Keratinocyte (primary cell): ENCODE results near the gene OR13J1. TPM values are rescaled to one million over a fixed set of nuclear protein-coding genes. Genes with fewer than 3 reads are reported as not detected.

Source experiments
- DNase-seq: peaks from one replicate; pipeline ENCODE4 v3.0.0-alpha.2; 2011; ENCODE audit warnings: low read depth, missing footprints, low spot score
- FAIRE-seq: peaks from 2 replicates; lab custom pipeline; 2011; peaks lifted over from hg19 to GRCh38; lab: Jason Lieb, UNC
- H2AFZ ChIP-seq: 2 replicates; pipeline ENCODE4 v1.6.0; 2012; ENCODE audit warnings: low read length, control low read depth, inconsistent platforms; ENCODE audit not compliant: control insufficient read depth
- H3K27ac ChIP-seq: 2 replicates; pipeline ENCODE4 v1.5.1; 2011; ENCODE audit warnings: low read length; ENCODE audit not compliant: control insufficient read depth, insufficient read depth
- H3K27me3 ChIP-seq: 3 replicates; pipeline ENCODE4 v1.6.0; 2011; ENCODE audit warnings: low read length; ENCODE audit not compliant: control insufficient read depth, insufficient read depth; ENCODE audit errors: extremely low read depth
- H3K36me3 ChIP-seq, 2 experiments: 2 replicates in 1 of 2; 3 replicates in 1 of 2; pipeline ENCODE4 v1.5.1; 2011; ENCODE audit warnings: low read length in 2 of 2, mild to moderate bottlenecking in 1 of 2; ENCODE audit not compliant: control insufficient read depth in 2 of 2, insufficient read depth in 2 of 2; ENCODE audit errors: extremely low read depth in 1 of 2
- H3K4me1 ChIP-seq: 3 replicates; pipeline ENCODE4 v1.5.1; 2011; ENCODE audit warnings: low read length; ENCODE audit not compliant: control insufficient read depth, insufficient read depth; ENCODE audit errors: extremely low read depth
- H3K4me2 ChIP-seq: 3 replicates; pipeline ENCODE4 v1.6.0; 2011; ENCODE audit warnings: low read depth, low read length; ENCODE audit not compliant: control insufficient read depth, insufficient read depth; ENCODE audit errors: extremely low read depth
- H3K4me3 ChIP-seq, 3 experiments: fragments of 200-600 bp in 1 of 3; sonication (generic) in 1 of 3; 2 replicates in 2 of 3; 3 replicates in 1 of 3; pipeline ENCODE4 v1.5.1; 2011 to 2016; ENCODE audit warnings: low read length in 3 of 3, mild to moderate bottlenecking in 3 of 3, control low read depth in 2 of 3, inconsistent platforms in 1 of 3, low read depth in 1 of 3, mixed read lengths in 1 of 3, mixed run types in 1 of 3, moderate library complexity in 1 of 3; ENCODE audit not compliant: control insufficient read depth in 2 of 3, insufficient read depth in 2 of 3; ENCODE audit errors: extremely low read depth in 1 of 3
- H3K79me2 ChIP-seq: 2 replicates; pipeline ENCODE4 v1.6.0; 2012; ENCODE audit warnings: low read length; ENCODE audit not compliant: control insufficient read depth, insufficient read depth
- H3K9ac ChIP-seq: 3 replicates; pipeline ENCODE4 v1.6.0; 2011; ENCODE audit warnings: low read length; ENCODE audit not compliant: control insufficient read depth, insufficient read depth; ENCODE audit errors: extremely low read depth
- H3K9me1 ChIP-seq: 3 replicates; pipeline ENCODE4 v1.6.0; 2011; ENCODE audit warnings: low read length; ENCODE audit not compliant: control insufficient read depth, insufficient read depth; ENCODE audit errors: extremely low read depth
- H3K9me3 ChIP-seq: 2 replicates; pipeline ENCODE4 v1.5.1; 2012; ENCODE audit warnings: low read depth, low read length; ENCODE audit not compliant: control insufficient read depth
- H4K20me1 ChIP-seq: 3 replicates; pipeline ENCODE4 v1.6.0; 2011; ENCODE audit warnings: low read length; ENCODE audit not compliant: control insufficient read depth, insufficient read depth; ENCODE audit errors: extremely low read depth
- EZH2 ChIP-seq: IDR thresholded peaks from one replicate; pipeline ENCODE4 v1.6.1; 2012; ENCODE audit warnings: inconsistent platforms, mild to moderate bottlenecking, low read length, moderate library complexity
- dilution Hi-C: fragments of 300-500 bp; cut with MboI; formaldehyde crosslinking; loops from one replicate; pipeline ENCODE4 v1.7.0; 2020; ENCODE audit warnings: low sequenced_read_pairs; ENCODE audit not compliant: extremely low pct_ligation_motif_present
- polyA plus RNA-seq, 5 experiments: library from polyadenylated mRNA; depleted of rRNA in 3 of 5; stranded (reverse) in 3 of 5; stranded (forward) in 1 of 5; unstranded in 1 of 5; fragments of >200 nt; gene quantifications; 1 replicate in 1 of 5; 2 replicates in 3 of 5; 3 replicates in 1 of 5; pipeline versions ENCODE4 v1.2.1 to v1.2.3, GENCODE V29; 2011 to 2012; ENCODE audit warnings: missing spikeins in 2 of 5, low read depth in 1 of 5, low replicate concordance in 1 of 5
- TF ChIP-seq, protein P1 (sequence below), 3 experiments: IDR thresholded peaks in 1 of 3; conservative IDR thresholded peaks in 1 of 3; optimal IDR thresholded peaks in 1 of 3; 2 replicates in 2 of 3; 3 replicates in 1 of 3; pipeline versions ENCODE3 to v1.5.1; 2011; ENCODE audit warnings: low read length in 3 of 3, mild to moderate bottlenecking in 3 of 3, moderate library complexity in 2 of 3, control low read depth in 1 of 3, inconsistent platforms in 1 of 3; ENCODE audit not compliant: insufficient read depth in 2 of 3; ENCODE audit errors: extremely low read depth in 1 of 3

Gene OR13J1
- polyA plus RNA-seq, 1 donor (not counting 4 experiments of a cell fraction or from before 2014, with no cell fraction given): not detected

DNA sequence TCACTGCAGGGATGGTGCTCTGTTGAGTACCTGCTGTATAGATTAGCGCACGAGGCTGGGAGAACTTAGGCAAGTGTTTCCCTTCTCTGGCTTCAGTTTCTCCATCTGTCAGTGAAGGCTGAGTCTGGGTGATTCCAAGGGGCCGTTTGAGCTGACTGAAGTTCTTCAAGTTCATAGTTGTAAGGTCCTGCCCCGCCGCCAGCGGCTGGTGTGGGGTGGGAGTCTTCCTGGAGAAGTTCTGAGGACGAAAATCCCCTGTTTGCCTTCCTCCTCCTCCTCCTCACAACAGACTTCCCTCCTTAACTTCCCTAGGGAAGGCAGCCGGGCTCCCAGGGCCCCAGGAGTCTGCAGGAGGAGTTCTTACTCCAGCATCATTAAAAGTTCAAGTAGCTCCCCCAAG lies 34.1 kb upstream of the OR13J1 start:
- Histone ChIP-seq H4K20me1 (no peaks in the 10 kb centered on the region), H2AFZ (no peak overlapping the region), H3K36me3 (no peaks in the 10 kb centered on the region), H3K4me2 (no peak overlapping the region), H3K9me1 (no peaks in the 10 kb centered on the region), H3K4me1 (peaks cover 36% of the 10 kb centered on the region), H3K4me3 (no peak overlapping the region), H3K27me3 (no peaks in the 10 kb centered on the region), H3K9me3 (no peaks in the 10 kb centered on the region), H3K9ac (no peak overlapping the region), H3K27ac (no peak overlapping the region), H3K79me2 (no peaks in the 10 kb centered on the region)
- DNase-seq: no peak
- TF ChIP-seq, protein P1, sequence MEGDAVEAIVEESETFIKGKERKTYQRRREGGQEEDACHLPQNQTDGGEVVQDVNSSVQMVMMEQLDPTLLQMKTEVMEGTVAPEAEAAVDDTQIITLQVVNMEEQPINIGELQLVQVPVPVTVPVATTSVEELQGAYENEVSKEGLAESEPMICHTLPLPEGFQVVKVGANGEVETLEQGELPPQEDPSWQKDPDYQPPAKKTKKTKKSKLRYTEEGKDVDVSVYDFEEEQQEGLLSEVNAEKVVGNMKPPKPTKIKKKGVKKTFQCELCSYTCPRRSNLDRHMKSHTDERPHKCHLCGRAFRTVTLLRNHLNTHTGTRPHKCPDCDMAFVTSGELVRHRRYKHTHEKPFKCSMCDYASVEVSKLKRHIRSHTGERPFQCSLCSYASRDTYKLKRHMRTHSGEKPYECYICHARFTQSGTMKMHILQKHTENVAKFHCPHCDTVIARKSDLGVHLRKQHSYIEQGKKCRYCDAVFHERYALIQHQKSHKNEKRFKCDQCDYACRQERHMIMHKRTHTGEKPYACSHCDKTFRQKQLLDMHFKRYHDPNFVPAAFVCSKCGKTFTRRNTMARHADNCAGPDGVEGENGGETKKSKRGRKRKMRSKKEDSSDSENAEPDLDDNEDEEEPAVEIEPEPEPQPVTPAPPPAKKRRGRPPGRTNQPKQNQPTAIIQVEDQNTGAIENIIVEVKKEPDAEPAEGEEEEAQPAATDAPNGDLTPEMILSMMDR (optimal IDR thresholded peaks at IDR 0.05 in 1 of 3, IDR thresholded peaks at IDR 0.05 in 1 of 3, conservative IDR thresholded peaks at IDR 0.05 in 1 of 3; ENCODE audit: extremely low read depth in 1 of 3, insufficient read depth in 2 of 3, low read length in 3 of 3): no peak
- no peak for TF ChIP-seq EZH2
- dilution Hi-C loops: no loop called here
- FAIRE-seq: no peak

DNA sequence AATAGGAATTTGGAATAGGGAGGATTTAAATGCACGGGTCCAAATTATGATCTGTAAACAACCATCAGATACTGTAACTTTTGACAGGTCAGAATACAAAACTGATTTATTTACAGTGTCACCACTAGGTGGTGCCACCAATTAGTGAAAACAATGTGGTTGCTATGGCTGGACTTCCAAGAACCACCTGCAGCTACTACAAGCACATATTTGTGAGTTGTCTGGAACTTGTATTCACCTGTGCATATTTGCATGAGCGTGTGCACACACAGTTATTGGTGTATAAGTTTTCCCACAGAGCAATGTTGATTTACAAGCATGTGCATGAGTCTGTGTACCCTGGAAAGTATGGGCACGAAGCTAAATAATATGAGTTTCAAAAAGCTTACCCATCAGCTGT lies 32.8 kb upstream of the OR13J1 start:
- Histone ChIP-seq H3K9me1 (no peaks in the 10 kb centered on the region), H2AFZ (no peak overlapping the region), H3K4me2 (no peak overlapping the region), H4K20me1 (no peaks in the 10 kb centered on the region), H3K27me3 (no peaks in the 10 kb centered on the region), H3K4me1 (peaks cover 26% of the 10 kb centered on the region), H3K4me3 (no peak overlapping the region), H3K27ac (no peak overlapping the region), H3K9ac (no peak overlapping the region), H3K36me3 (no peaks in the 10 kb centered on the region), H3K9me3 (no peaks in the 10 kb centered on the region), H3K79me2 (no peaks in the 10 kb centered on the region)
- DNase-seq (peak; percentile 36), FAIRE-seq (peak; percentile 84)
- no peak for TF ChIP-seq EZH2
- TF ChIP-seq, protein P1 (optimal IDR thresholded peaks at IDR 0.05 in 1 of 3, IDR thresholded peaks at IDR 0.05 in 1 of 3, conservative IDR thresholded peaks at IDR 0.05 in 1 of 3; ENCODE audit: extremely low read depth in 1 of 3, insufficient read depth in 2 of 3, low read length in 3 of 3): peak; percentile 42 to 64 (median 60)
- dilution Hi-C loops: no loop called here
